H1 (cell line): ENCODE results near the gene PIK3R5. TPM values are rescaled to one million over a fixed set of nuclear protein-coding genes. Genes with fewer than 3 reads are reported as not detected.

Experiments
- CTCF ChIA-PET: fragments of 300-600 bp; sonication (Branson Sonifier 250); formaldehyde crosslinking; loops from one replicate; lab custom pipeline; 2021; ENCODE audit not compliant: partially characterized antibody; lab: Charles Lee
- POLR2A ChIA-PET: fragments of 300-600 bp; sonication (Branson Sonifier 250); formaldehyde crosslinking; loops from one replicate; lab custom pipeline; 2021; ENCODE audit warnings: inconsistent platforms; ENCODE audit not compliant: partially characterized antibody; lab: Charles Lee
- DNase-seq, 2 experiments: peaks; one replicate each; pipeline versions ENCODE4 v3.0.0 to v3.0.0-alpha.2; 2010 to 2022; ENCODE audit warnings: low spot score in 2 of 2, low read depth in 1 of 2, mixed read lengths in 1 of 2
- FAIRE-seq: peaks from 2 replicates; lab custom pipeline; 2011; peaks lifted over from hg19 to GRCh38; lab: Jason Lieb, UNC
- H2AFZ ChIP-seq: 2 replicates; pipeline ENCODE4 v1.8.1; 2012; ENCODE audit warnings: low read length, inconsistent platforms
- H2AK5ac ChIP-seq: 2 replicates; pipeline ENCODE4 v1.6.1; 2013; ENCODE audit warnings: low read depth, low read length
- H2BK120ac ChIP-seq: replicated peaks from 2 replicates; pipeline ENCODE3; 2013; ENCODE audit warnings: low read depth, low read length, inconsistent platforms
- H2BK12ac ChIP-seq: 2 replicates; pipeline ENCODE4 v1.6.1; 2013; ENCODE audit warnings: low read depth, low read length
- H2BK15ac ChIP-seq: 2 replicates; pipeline ENCODE4 v1.6.1; 2013; ENCODE audit warnings: low read length
- H2BK20ac ChIP-seq: 2 replicates; pipeline ENCODE4 v1.6.1; 2013; ENCODE audit warnings: low read length
- H2BK5ac ChIP-seq: 2 replicates; pipeline ENCODE4 v1.6.1; 2013; ENCODE audit warnings: low read depth, low read length
- H3K14ac ChIP-seq: 2 replicates; pipeline ENCODE4 v1.6.1; 2013; ENCODE audit warnings: inconsistent platforms; ENCODE audit not compliant: insufficient read length
- H3K18ac ChIP-seq: 2 replicates; pipeline ENCODE4 v1.6.1; 2013; ENCODE audit warnings: low read length; ENCODE audit errors: extremely low read depth
- H3K23ac ChIP-seq: 2 replicates; pipeline ENCODE4 v1.6.1; 2013; ENCODE audit warnings: inconsistent platforms; ENCODE audit not compliant: insufficient read length
- H3K23me2 ChIP-seq: 2 replicates; pipeline ENCODE4 v1.6.1; 2013; ENCODE audit warnings: low read depth, low read length
- H3K27ac ChIP-seq: 2 replicates; pipeline ENCODE4 v1.6.1; 2011; ENCODE audit warnings: low read depth, low read length, inconsistent platforms
- H3K27me3 ChIP-seq, 4 experiments: replicated peaks in 1 of 4; 1 replicate in 1 of 4; 2 replicates in 3 of 4; pipeline versions ENCODE4 v1.6.1 to v1.8.1; 2011 to 2013; ENCODE audit warnings: low read length in 3 of 4, mild to moderate bottlenecking in 3 of 4, inconsistent platforms in 2 of 4, mixed read lengths in 2 of 4, moderate library complexity in 1 of 4; ENCODE audit not compliant: control insufficient read depth in 3 of 4, insufficient read depth in 3 of 4; ENCODE audit errors: extremely low read depth in 1 of 4
- H3K36me3 ChIP-seq, 4 experiments: 2 replicates each; pipeline versions ENCODE4 v1.6.1 to v1.8.1; 2011 to 2013; ENCODE audit warnings: mild to moderate bottlenecking in 4 of 4, low read length in 3 of 4, moderate library complexity in 2 of 4, control low read depth in 1 of 4, inconsistent platforms in 1 of 4; ENCODE audit not compliant: insufficient read depth in 4 of 4, control insufficient read depth in 2 of 4
- H3K4ac ChIP-seq: replicated peaks from 2 replicates; pipeline ENCODE3; 2013; ENCODE audit warnings: low read length, low read depth, mixed read lengths, inconsistent platforms; ENCODE audit not compliant: insufficient read length
- H3K4me1 ChIP-seq, 4 experiments: replicated peaks in 1 of 4; 1 replicate in 1 of 4; 2 replicates in 3 of 4; pipeline versions ENCODE4 v1.6.1 to v1.8.1; 2011 to 2013; ENCODE audit warnings: low read length in 3 of 4, inconsistent platforms in 2 of 4, mixed read lengths in 1 of 4; ENCODE audit not compliant: insufficient read depth in 4 of 4, control insufficient read depth in 3 of 4
- H3K4me2 ChIP-seq, 2 experiments: 2 replicates each; pipeline versions ENCODE4 v1.6.1 to v1.8.1; 2011 to 2013; ENCODE audit warnings: low read depth in 2 of 2, low read length in 2 of 2, control low read depth in 1 of 2, inconsistent platforms in 1 of 2, mild to moderate bottlenecking in 1 of 2; ENCODE audit not compliant: insufficient read depth in 1 of 2
- H3K4me3 ChIP-seq, 4 experiments: fragments of 200-600, 300-600 bp in 1 of 4; sonication (generic), shearing (Covaris generic), sonication (Bioruptor Twin) in 1 of 4; 2 replicates each; pipeline versions ENCODE4 v1.5.1 to v1.8.1; 2011 to 2016; ENCODE audit warnings: low read length in 4 of 4, low read depth in 3 of 4, control low read depth in 2 of 4, inconsistent platforms in 2 of 4, mild to moderate bottlenecking in 2 of 4, mixed read lengths in 1 of 4, moderate library complexity in 1 of 4; ENCODE audit not compliant: insufficient read depth in 2 of 4; ENCODE audit errors: extremely low read depth in 1 of 4
- H3K56ac ChIP-seq: replicated peaks from 2 replicates; pipeline ENCODE3; 2013; ENCODE audit warnings: low read depth, mild to moderate bottlenecking, mixed read lengths, low read length, inconsistent platforms; ENCODE audit not compliant: insufficient read length
- H3K79me1 ChIP-seq: 2 replicates; pipeline ENCODE4 v1.6.1; 2013; ENCODE audit warnings: low read depth, low read length, control low read depth
- H3K79me2 ChIP-seq, 2 experiments: 2 replicates each; pipeline versions ENCODE4 v1.6.1 to v1.8.1; 2012 to 2013; ENCODE audit warnings: low read length in 2 of 2, mild to moderate bottlenecking in 2 of 2, inconsistent platforms in 1 of 2; ENCODE audit not compliant: insufficient read depth in 2 of 2, control insufficient read depth in 1 of 2
- H3K9ac ChIP-seq, 4 experiments: replicated peaks in 1 of 4; 1 replicate in 1 of 4; 2 replicates in 3 of 4; pipeline versions ENCODE4 v1.6.1 to v1.8.1; 2011 to 2013; ENCODE audit warnings: low read depth in 3 of 4, low read length in 3 of 4, control low read depth in 2 of 4, mild to moderate bottlenecking in 2 of 4, moderate library complexity in 2 of 4, inconsistent platforms in 1 of 4; ENCODE audit errors: extremely low read depth in 1 of 4
- H3K9me3 ChIP-seq, 2 experiments: 2 replicates each; pipeline versions ENCODE4 v1.6.1 to v1.8.1; 2012 to 2013; ENCODE audit warnings: mild to moderate bottlenecking in 2 of 2, moderate library complexity in 2 of 2, control low read depth in 1 of 2, inconsistent platforms in 1 of 2, low read depth in 1 of 2, low read length in 1 of 2, mixed read lengths in 1 of 2; ENCODE audit not compliant: insufficient read depth in 2 of 2
- H4K20me1 ChIP-seq, 2 experiments: replicated peaks in 1 of 2; 2 replicates each; pipeline versions ENCODE3 to v1.8.1; 2011 to 2013; ENCODE audit warnings: inconsistent platforms in 2 of 2, low read length in 2 of 2, mild to moderate bottlenecking in 1 of 2; ENCODE audit not compliant: insufficient read depth in 2 of 2, control insufficient read depth in 1 of 2
- H4K5ac ChIP-seq: 2 replicates; pipeline ENCODE4 v1.6.1; 2013; ENCODE audit warnings: low read length, low read depth, mixed read lengths, inconsistent platforms; ENCODE audit not compliant: insufficient read length
- H4K8ac ChIP-seq: 2 replicates; pipeline ENCODE4 v1.8.0; 2013; ENCODE audit warnings: mild to moderate bottlenecking, moderate library complexity, low read length, inconsistent platforms; ENCODE audit not compliant: insufficient read depth; ENCODE audit errors: extremely low read depth
- H4K91ac ChIP-seq: replicated peaks from 2 replicates; pipeline ENCODE3; 2013; ENCODE audit warnings: low read length, mixed read lengths, inconsistent platforms; ENCODE audit not compliant: insufficient read length
- HDAC6 ChIP-seq: IDR thresholded peaks from one replicate; pipeline ENCODE4 v1.7.1; 2012; ENCODE audit warnings: low read depth, mild to moderate bottlenecking, inconsistent platforms, low read length, moderate library complexity
- WGBS, 2 experiments: shearing (Covaris generic) in 1 of 2; methylation state at CpG; one replicate each; pipeline versions ENCODE4 v1.1.6 to v1.1.7; 2013 to 2015; ENCODE audit warnings: low lambda C conversion rate in 2 of 2, mixed read lengths in 2 of 2, inconsistent platforms in 1 of 2, low coverage in 1 of 2, missing lambda C conversion rate in 1 of 2; ENCODE audit not compliant: insufficient replicate concordance in 2 of 2, insufficient coverage in 1 of 2, insufficient read length in 1 of 2; ENCODE audit errors: extremely low coverage in 1 of 2, missing lambda C conversion rate in 1 of 2; 5-methylcytosine and 5-hydroxymethylcytosine counted together
- polyA plus RNA-seq, 7 experiments: library from polyadenylated mRNA; depleted of rRNA in 3 of 7; stranded (reverse) in 5 of 7; unstranded in 2 of 7; fragments of >200 nt in 5 of 7; fragments of 200-250 nt in 2 of 7; gene quantifications; 1 replicate in 5 of 7; 2 replicates in 1 of 7; 4 replicates in 1 of 7; pipeline versions ENCODE4 v1.2.1 to v1.2.3, GENCODE V29; 2011 to 2013; ENCODE audit warnings: missing spikeins in 2 of 7, mixed read lengths in 2 of 7
- total RNA-seq: library from RNA; stranded (reverse); fragmentation: NEBNext Ultra II Directional; extraction: Animal tissue kit (Norgen Biotek cat#: 25700); gene quantifications from 2 replicates; pipeline ENCODE4 v1.2.1, GENCODE V29; 2021

The PIK3R5 gene
- total and polyA plus RNA-seq, 2 of the 8 experiments (the other 6 are each of a cell fraction or from before 2014, with no cell fraction given) = 2.7 to 4.3 TPM

DNA sequence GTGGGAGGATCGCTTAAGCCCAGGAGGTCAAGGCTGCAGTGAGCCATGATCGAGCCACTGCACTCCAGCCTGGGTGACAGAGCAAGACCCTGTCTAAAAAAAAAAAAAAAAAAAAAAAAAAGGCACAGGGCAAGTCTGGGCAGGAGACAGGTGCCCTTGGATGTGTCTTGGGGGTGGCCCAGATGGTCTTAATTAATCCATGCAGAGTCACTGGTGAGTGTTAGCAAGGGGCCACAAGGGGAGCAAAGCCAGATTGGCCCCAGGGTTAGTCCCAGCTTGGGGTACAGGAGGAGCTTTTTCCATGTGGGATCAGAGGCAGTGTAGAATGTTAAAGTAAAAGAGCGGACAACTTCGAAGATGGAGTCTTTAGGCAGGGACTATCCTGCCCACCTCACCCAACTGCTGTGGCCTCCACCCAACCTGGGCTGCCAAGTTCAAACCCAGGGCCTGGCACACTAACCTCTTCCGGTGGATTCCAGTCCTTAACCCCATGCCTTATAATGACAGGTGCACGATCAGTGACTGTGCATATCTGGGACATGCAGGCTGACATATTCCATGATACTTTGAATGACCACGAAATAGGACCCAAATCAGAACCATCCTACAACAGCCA is 134.2 kb downstream of the PIK3R5 start:
- no peak overlapping the region for H2BK20ac ChIP-seq
- H3K27me3 ChIP-seq = no peaks in the 10 kb centered on the region
- no peak overlapping the region for H4K5ac ChIP-seq
- H2AK5ac ChIP-seq = no peak overlapping the region
- H3K4me1 ChIP-seq = peaks cover 0 to 11% (median 0%) of the 10 kb centered on the region in 4 experiments; a peak in 4 of 7 replicates
- TF ChIP-seq HDAC6 = no peak
- TF ChIP-seq, all 59 proteins: peak for 0
- H3K9me3 ChIP-seq = no peaks in the 10 kb centered on the region
- no peak overlapping the region for H3K14ac ChIP-seq
- no peak overlapping the region for H3K4ac ChIP-seq
- no peak overlapping the region for H2BK12ac ChIP-seq
- H3K23me2 ChIP-seq = peaks cover 9% of the 10 kb centered on the region
- H3K18ac ChIP-seq = no peak overlapping the region
- no peaks in the 10 kb centered on the region for H3K36me3 ChIP-seq
- H3K56ac ChIP-seq = no peak overlapping the region
- no peaks in the 10 kb centered on the region for H3K79me2 ChIP-seq
- DNase-seq (peak in 1 of 2 experiments; percentile 41), FAIRE-seq (no peak)
- H3K23ac ChIP-seq = no peak overlapping the region
- CTCF ChIA-PET = interaction anchor here (0.6 to 5.0 kb wide), 13 partner anchors 12 to 234 kb away, joined by 3 to 33 read pairs (median 4); partner anchors contain the start of gene MFSD6L
- POLR2A ChIA-PET = interaction anchor here (1.3 kb wide), 1 partner anchor 133 kb away, joined by 3 read pairs; no protein-coding TSS in a partner anchor
- H2BK15ac ChIP-seq = no peak overlapping the region
- H3K9ac ChIP-seq = no peak overlapping the region
- no peak overlapping the region; the same call in 1 of the 2 replicates for H4K8ac ChIP-seq
- H3K79me1 ChIP-seq = 0 out of 2 replicates have a peak, but pooled peaks cover 3% of the 10 kb centered on the region
- no peak overlapping the region for H2BK5ac ChIP-seq
- H3K4me3 ChIP-seq = no peak overlapping the region
- 91% methylated on average over 7 of the region's 7 CpGs; no CpG with 5 or more reads in 1 of the 2 experiments for WGBS, 2 experiments
- no peak overlapping the region for H4K91ac ChIP-seq
- no peak overlapping the region for H2AFZ ChIP-seq
- no peak overlapping the region for H3K27ac ChIP-seq
- H4K20me1 ChIP-seq = peaks cover 0 to 5% of the 10 kb centered on the region in 2 experiments
- H3K4me2 ChIP-seq = no peak overlapping the region
- no peak overlapping the region for H2BK120ac ChIP-seq
